HUES64 (cell line): ENCODE data around the gene RAP2A. TPM values are rescaled to one million over a fixed set of nuclear protein-coding genes. Genes with fewer than 3 reads are reported as not detected.

Experiments
- H3K27ac ChIP-seq: 2 replicates; pipeline ENCODE4 v1.7.0; 2013; ENCODE audit warnings: low read depth, low read length, inconsistent platforms
- H3K27me3 ChIP-seq: 2 replicates; pipeline ENCODE4 v1.6.1; 2013; ENCODE audit warnings: mild to moderate bottlenecking, low read length; ENCODE audit not compliant: insufficient read depth
- H3K36me3 ChIP-seq: 2 replicates; pipeline ENCODE4 v1.6.1; 2013; ENCODE audit warnings: mild to moderate bottlenecking, low read length; ENCODE audit not compliant: insufficient read depth
- H3K4me1 ChIP-seq: 2 replicates; pipeline ENCODE4 v1.6.1; 2013; ENCODE audit warnings: mild to moderate bottlenecking, low read length, moderate library complexity; ENCODE audit not compliant: insufficient read depth
- H3K4me3 ChIP-seq: 2 replicates; pipeline ENCODE4 v1.5.1; 2013; ENCODE audit warnings: mild to moderate bottlenecking, low read length, moderate library complexity
- H3K9ac ChIP-seq: 2 replicates; pipeline ENCODE4 v1.6.1; 2013; ENCODE audit warnings: mild to moderate bottlenecking, low read depth, low read length
- H3K9me3 ChIP-seq: 2 replicates; pipeline ENCODE4 v1.6.1; 2013; ENCODE audit warnings: low read depth, low read length; ENCODE audit not compliant: insufficient read depth
- WGBS: fragments of 150-250, 120-280 bp; methylation state at CpG from one replicate; pipeline ENCODE4 v1.1.7; 2013; ENCODE audit warnings: missing lambda C conversion rate; 5-methylcytosine and 5-hydroxymethylcytosine counted together
- polyA plus RNA-seq, 2 experiments: library from polyadenylated mRNA; stranded (reverse); fragments of 50-300 nt; gene quantifications; one replicate each; pipeline ENCODE4 v1.2.3, GENCODE V29; 2013

RAP2A gene
- polyA plus RNA-seq (2013, experiment 1 of 2), result 20.2 TPM
- 21.6 TPM for polyA plus RNA-seq (2013, experiment 2 of 2)

DNA sequence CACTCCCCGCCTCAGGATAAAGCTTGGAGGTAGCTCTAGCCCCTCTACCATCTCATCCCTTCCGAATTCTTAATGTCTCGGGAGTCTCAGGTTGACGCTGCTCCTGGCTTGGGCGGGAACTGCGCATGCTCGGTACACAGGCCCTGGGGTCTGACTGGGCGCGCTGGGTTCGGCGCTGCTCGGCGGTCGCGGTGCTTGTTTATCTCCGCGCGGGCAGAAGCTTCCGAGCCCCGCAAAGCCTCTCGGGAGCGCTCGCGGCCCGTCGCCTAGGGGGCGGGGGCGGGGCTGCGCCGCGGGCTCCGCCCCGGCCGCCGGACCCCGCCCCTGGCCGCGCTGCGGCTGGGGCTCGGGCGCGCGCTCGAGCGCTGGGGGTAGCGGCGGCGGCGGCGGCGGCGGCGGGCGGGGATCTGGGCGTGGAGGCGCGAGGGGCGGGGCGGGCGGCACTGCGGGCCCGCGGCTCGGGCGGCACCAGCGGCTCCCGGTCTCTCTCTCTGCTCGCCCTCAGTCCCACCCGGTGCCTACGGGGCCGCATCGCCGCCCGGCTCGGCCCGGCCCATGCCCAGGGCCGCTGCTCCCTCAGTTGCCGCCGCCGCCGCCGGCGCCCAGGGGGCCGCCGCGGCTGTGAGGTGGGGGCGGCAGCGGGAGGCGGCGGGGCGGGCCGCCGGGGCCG is at the start of gene RAP2A:
Gene RAP2A (plus strand): TSS at position 443 of the 670 bp plus-strand sequence. CDS start 302 bp downstream, outside the sequence.
- Histone ChIP-seq H3K9ac (peak within 1 kb of the TSS; percentile 89), H3K36me3 (peaks cover 16% of the 10 kb centered on the region), H3K27ac (peak within 1 kb of the TSS; percentile 92), H3K9me3 (no peaks in the 10 kb centered on the region), H3K4me1 (peaks cover 8% of the 10 kb centered on the region; the same call in 1 of the 2 replicates), H3K4me3 (peak within 1 kb of the TSS; percentile 100), H3K27me3 (no peaks in the 10 kb centered on the region)
- WGBS, result under 1% methylated on average over 94 of the region's 94 CpGs

GRCh38 chr13:97384371-97384770 is 49.6 kb upstream of the RAP2A start:
- H3K27me3 ChIP-seq, result no peaks in the 10 kb centered on the region
- H3K4me1 ChIP-seq, result no peaks in the 10 kb centered on the region
- H3K36me3 ChIP-seq, result no peaks in the 10 kb centered on the region
- H3K9me3 ChIP-seq, result no peaks in the 10 kb centered on the region
- 94% methylated on average over 2 of the region's 2 CpGs for WGBS
- no peak overlapping the region for H3K9ac ChIP-seq
- H3K4me3 ChIP-seq, result no peak overlapping the region
- no peak overlapping the region for H3K27ac ChIP-seq

DNA sequence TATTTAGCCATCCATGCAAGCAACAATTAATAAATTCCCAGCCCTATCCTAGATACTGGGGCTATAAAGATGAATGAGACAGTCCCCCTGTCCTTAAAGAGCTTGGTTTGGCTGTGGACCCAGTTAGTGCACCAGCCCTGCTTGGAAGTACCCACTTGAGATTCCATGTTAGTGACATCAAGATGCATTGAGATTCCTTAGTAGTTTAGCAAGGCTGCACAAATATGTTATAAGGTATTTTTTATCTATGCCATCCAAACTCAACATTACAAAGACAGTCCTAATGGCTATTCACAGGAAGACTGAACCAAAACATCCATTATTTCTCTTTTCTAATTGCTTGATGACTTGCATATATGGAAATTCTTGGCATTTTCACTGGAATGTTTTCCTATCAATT is 48.8 kb upstream of the RAP2A start:
- no peaks in the 10 kb centered on the region for H3K36me3 ChIP-seq
- H3K4me1 ChIP-seq, result no peaks in the 10 kb centered on the region
- H3K27ac ChIP-seq, result no peak overlapping the region
- no peaks in the 10 kb centered on the region for H3K27me3 ChIP-seq
- H3K9ac ChIP-seq, result no peak overlapping the region
- no peak overlapping the region for H3K4me3 ChIP-seq
- no peaks in the 10 kb centered on the region for H3K9me3 ChIP-seq

GRCh38 chr13:97385854-97386253 is 48.1 kb upstream of the RAP2A start:
- H3K9me3 ChIP-seq, result no peaks in the 10 kb centered on the region
- no peak overlapping the region for H3K9ac ChIP-seq
- 90% methylated on average over 3 of the region's 3 CpGs for WGBS
- H3K27me3 ChIP-seq, result no peaks in the 10 kb centered on the region
- H3K36me3 ChIP-seq, result no peaks in the 10 kb centered on the region
- H3K4me3 ChIP-seq, result no peak overlapping the region
- no peak overlapping the region for H3K27ac ChIP-seq
- no peaks in the 10 kb centered on the region for H3K4me1 ChIP-seq

DNA sequence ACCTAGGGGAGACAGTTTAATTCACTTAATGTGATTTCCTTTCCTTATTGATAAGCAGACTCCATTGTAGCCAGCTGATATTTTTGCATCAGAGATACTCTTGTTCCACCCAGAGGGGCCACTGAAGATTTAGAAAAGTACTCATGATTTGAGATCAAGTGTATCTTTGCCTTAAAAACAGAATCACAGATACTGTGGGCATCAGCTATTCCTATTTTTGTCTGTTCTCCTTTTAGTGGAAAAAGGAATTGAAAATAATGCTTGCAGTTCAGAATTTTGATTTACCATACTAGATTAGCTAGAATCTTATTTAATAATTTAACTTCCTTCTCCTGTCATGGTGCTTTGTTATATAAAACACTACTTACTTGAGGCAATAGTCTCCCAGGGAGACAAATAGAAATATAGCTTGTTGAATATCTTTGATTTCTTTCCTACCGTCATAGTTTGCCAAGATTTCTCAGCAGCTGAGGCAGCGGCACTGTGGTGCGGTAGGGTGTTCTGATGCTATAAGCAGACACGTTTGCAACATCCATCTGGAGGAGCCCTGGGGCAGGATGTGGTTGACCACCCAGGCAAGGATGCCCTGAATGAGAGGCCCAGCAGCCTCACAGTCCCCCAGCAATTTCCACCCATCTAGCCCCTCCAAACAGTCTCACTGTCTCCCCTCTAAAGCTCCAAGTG is 47.0 kb upstream of the RAP2A start:
- H3K9ac ChIP-seq, result no peak overlapping the region
- 96% methylated on average over 4 of the region's 4 CpGs for WGBS
- no peaks in the 10 kb centered on the region for H3K27me3 ChIP-seq
- no peaks in the 10 kb centered on the region for H3K36me3 ChIP-seq
- no peaks in the 10 kb centered on the region for H3K4me1 ChIP-seq
- no peaks in the 10 kb centered on the region for H3K9me3 ChIP-seq
- no peak overlapping the region for H3K4me3 ChIP-seq
- no peak overlapping the region for H3K27ac ChIP-seq

GRCh38 chr13:97387485-97387839 is 46.5 kb upstream of the RAP2A start:
- Histone ChIP-seq H3K4me3 (no peak overlapping the region), H3K27me3 (no peaks in the 10 kb centered on the region), H3K4me1 (no peaks in the 10 kb centered on the region), H3K36me3 (no peaks in the 10 kb centered on the region), H3K9ac (no peak overlapping the region), H3K27ac (no peak overlapping the region), H3K9me3 (no peaks in the 10 kb centered on the region)
- WGBS, result 93% methylated on average over 5 of the region's 5 CpGs

DNA sequence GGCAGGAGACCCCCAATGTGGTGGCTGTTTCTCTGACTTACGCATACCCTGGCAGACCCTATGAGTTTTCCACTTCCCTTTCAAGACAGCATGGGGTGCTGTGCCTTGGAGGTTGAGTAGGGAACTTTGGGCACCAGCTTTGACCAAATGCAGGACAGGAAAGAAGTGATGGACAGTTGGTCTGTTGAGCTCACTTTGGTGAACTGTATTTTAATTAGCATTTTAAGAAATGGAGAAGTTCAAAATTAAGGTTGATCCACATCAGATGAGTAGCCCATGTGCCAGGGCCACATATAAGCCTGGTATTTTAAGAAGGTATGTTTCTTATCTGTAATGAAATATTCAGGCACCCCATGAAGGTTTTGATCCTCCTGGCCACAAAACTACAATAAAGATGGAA is 46.1 kb upstream of the RAP2A start:
- H3K9me3 ChIP-seq, result no peaks in the 10 kb centered on the region
- no peak overlapping the region for H3K27ac ChIP-seq
- no peaks in the 10 kb centered on the region for H3K27me3 ChIP-seq
- no peak overlapping the region for H3K9ac ChIP-seq
- H3K36me3 ChIP-seq, result no peaks in the 10 kb centered on the region
- 100% methylated on average over 1 of the region's 1 CpG for WGBS
- no peaks in the 10 kb centered on the region for H3K4me1 ChIP-seq
- no peak overlapping the region for H3K4me3 ChIP-seq

- Histone ChIP-seq H3K36me3 (no peaks in the 10 kb centered on the region), H3K27ac (no peak overlapping the region), H3K9me3 (no peaks in the 10 kb centered on the region), H3K27me3 (no peaks in the 10 kb centered on the region), H3K4me1 (no peaks in the 10 kb centered on the region), H3K4me3 (no peak overlapping the region), H3K9ac (no peak overlapping the region)
- WGBS, result 85% methylated on average over 3 of the region's 3 CpGs
These were observed 45.6 kb upstream of the RAP2A start for GRCh38 chr13:97388373-97388772.

DNA sequence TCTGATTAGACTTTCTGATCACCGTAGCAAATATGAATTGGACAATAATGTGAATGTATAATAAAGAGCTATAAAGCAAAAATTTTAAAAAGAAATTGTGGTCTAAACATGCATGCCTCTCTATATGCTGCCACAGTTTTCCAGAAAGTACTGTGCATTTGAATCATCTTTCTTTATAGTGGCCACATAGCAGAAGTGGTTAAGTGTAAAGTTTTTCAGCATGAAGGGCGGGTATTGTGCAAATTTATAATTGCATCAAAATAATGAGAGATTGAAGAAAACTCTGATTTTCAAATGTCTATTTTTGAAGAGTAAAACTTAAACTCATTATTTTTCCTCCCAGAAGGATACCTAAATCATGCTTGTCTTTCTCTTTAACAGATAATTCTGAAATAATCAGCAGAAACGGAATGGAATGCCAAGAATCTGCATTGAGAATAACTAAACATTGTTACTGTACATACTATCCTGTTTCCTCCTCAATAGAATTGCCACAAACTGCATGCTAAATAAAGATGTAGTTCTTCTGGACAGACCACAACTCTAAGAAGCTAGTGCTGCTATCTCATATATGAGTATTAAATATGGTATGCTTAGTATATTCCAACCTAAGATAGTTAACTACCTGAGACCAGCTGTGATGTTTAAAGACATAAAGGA is 42.9 kb upstream of the RAP2A start:
- Histone ChIP-seq H3K27ac (no peak overlapping the region), H3K9me3 (no peaks in the 10 kb centered on the region), H3K9ac (no peak overlapping the region), H3K4me3 (no peak overlapping the region), H3K36me3 (no peaks in the 10 kb centered on the region), H3K4me1 (no peaks in the 10 kb centered on the region), H3K27me3 (no peaks in the 10 kb centered on the region)
- 90% methylated on average over 3 of the region's 3 CpGs for WGBS

DNA sequence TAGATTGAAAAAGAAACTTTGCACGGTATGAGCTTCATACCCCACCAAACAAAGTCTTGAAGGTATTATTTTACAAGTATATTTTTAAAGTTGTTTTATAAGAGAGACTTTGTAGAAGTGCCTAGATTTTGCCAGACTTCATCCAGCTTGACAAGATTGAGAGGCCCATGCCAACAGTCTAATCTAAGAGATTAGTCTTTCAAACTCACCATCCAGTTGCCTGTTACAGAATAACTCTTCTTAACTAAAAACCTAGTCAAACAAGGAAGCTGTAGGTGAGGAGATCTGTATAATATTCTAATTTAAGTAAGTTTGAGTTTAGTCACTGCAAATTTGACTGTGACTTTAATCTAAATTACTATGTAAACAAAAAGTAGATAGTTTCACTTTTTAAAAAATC is 41.9 kb upstream of the RAP2A start:
- Histone ChIP-seq H3K4me1 (no peaks in the 10 kb centered on the region), H3K4me3 (no peak overlapping the region), H3K27me3 (no peaks in the 10 kb centered on the region), H3K9ac (no peak overlapping the region), H3K9me3 (no peaks in the 10 kb centered on the region), H3K36me3 (no peaks in the 10 kb centered on the region), H3K27ac (no peak overlapping the region)
- no CpG with 5 or more reads among the region's 1 CpG for WGBS

GRCh38 chr13:97394542-97394941 is 39.4 kb upstream of the RAP2A start:
- Histone ChIP-seq H3K36me3 (no peaks in the 10 kb centered on the region), H3K9ac (no peak overlapping the region), H3K4me3 (no peak overlapping the region), H3K27ac (no peak overlapping the region), H3K4me1 (no peaks in the 10 kb centered on the region), H3K27me3 (no peaks in the 10 kb centered on the region), H3K9me3 (no peaks in the 10 kb centered on the region)
